Neutrophil (primary cell): Measurements from ENCODE around the gene MGAT4A.
"Not testable (repeated sequence)": the region's sequence is repeated elsewhere in the genome, so short reads cannot be mapped to it uniquely, and the experiment has no call there.

Experiments used
- H3K27ac ChIP-seq: fragments of 200-600 bp; sonication (generic); 2 replicates; pipeline ENCODE4 v1.5.1; 2016; ENCODE audit warnings: mild to moderate bottlenecking, moderate library complexity
- H3K27me3 ChIP-seq: fragments of 200-600 bp; sonication (generic); 2 replicates; pipeline ENCODE4 v1.6.0; 2016; ENCODE audit warnings: mild to moderate bottlenecking
- H3K36me3 ChIP-seq: fragments of 200-600 bp; sonication (generic); 2 replicates; pipeline ENCODE4 v1.5.1; 2017
- H3K4me1 ChIP-seq, 2 experiments: fragments of 200-600 bp in 1 of 2; sonication (generic) in 1 of 2; 1 replicate in 1 of 2; 2 replicates in 1 of 2; pipeline versions ENCODE4 v1.5.1 to v1.6.1; 2013 to 2016; ENCODE audit warnings: low read depth in 1 of 2, low read length in 1 of 2, mild to moderate bottlenecking in 1 of 2, moderate library complexity in 1 of 2; ENCODE audit not compliant: control insufficient read depth in 1 of 2, insufficient read depth in 1 of 2
- H3K4me3 ChIP-seq, 2 experiments: fragments of 200-600 bp in 1 of 2; sonication (generic) in 1 of 2; 1 replicate in 1 of 2; 2 replicates in 1 of 2; pipeline ENCODE4 v1.5.1; 2013 to 2016; ENCODE audit warnings: low read depth in 1 of 2, low read length in 1 of 2, mild to moderate bottlenecking in 1 of 2, moderate library complexity in 1 of 2
- H3K9me3 ChIP-seq: fragments of 200-600 bp; sonication (generic); 2 replicates; pipeline ENCODE4 v1.5.1; 2016
- CTCF ChIP-seq: fragments of 200-600 bp; sonication (generic); IDR thresholded peaks from 2 replicates; pipeline ENCODE4 v1.5.1; 2016; ENCODE audit warnings: antibody characterized with exemption

The MGAT4A gene

GRCh38 chr2:98598781-98599428 lies 132.0 kb downstream of the MGAT4A start:
- Histone ChIP-seq H3K4me1 (no peaks in the 10 kb centered on the region), H3K9me3 (no peaks in the 10 kb centered on the region), H3K27ac (no peak overlapping the region), H3K4me3 (no peak overlapping the region), H3K36me3 (peaks cover 59% of the 10 kb centered on the region), H3K27me3 (no peaks in the 10 kb centered on the region)
- TF ChIP-seq CTCF, result no peak

- H3K4me3 ChIP-seq, H3K27ac ChIP-seq, H3K27me3 ChIP-seq, H3K9me3 ChIP-seq, H3K4me1 ChIP-seq: not testable (repeated sequence)
- H3K36me3 ChIP-seq, result peaks cover 64% of the 10 kb centered on the region
Observed at GRCh38 chr2:98594665-98595064, 136.3 kb downstream of the MGAT4A start.

DNA sequence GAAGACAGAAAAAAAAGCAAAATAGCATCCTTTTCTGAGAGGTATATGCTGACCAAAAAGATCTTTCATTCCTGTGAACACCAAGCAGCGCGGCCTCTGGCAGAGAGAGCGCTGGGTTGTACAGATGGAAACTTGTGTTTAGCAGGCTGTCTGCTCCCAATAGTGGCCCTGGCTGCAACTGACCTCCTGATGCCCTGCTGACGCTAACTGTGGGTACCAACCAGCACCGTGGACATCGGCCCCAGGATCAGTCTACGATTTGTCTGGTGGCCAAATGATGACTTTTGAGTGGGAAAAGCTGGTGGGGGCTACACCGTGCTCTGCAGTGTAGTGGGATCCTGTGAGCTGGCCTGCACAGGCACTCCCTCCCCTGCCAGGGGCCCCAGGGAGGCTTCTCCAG lies 138.4 kb downstream of the MGAT4A start:
- H3K4me3 ChIP-seq, result no peak overlapping the region
- TF ChIP-seq CTCF, result no peak
- no peaks in the 10 kb centered on the region for H3K9me3 ChIP-seq
- H3K36me3 ChIP-seq, result peaks cover 68% of the 10 kb centered on the region
- no peak overlapping the region for H3K27ac ChIP-seq
- H3K4me1 ChIP-seq, result no peaks in the 10 kb centered on the region
- no peaks in the 10 kb centered on the region for H3K27me3 ChIP-seq

DNA sequence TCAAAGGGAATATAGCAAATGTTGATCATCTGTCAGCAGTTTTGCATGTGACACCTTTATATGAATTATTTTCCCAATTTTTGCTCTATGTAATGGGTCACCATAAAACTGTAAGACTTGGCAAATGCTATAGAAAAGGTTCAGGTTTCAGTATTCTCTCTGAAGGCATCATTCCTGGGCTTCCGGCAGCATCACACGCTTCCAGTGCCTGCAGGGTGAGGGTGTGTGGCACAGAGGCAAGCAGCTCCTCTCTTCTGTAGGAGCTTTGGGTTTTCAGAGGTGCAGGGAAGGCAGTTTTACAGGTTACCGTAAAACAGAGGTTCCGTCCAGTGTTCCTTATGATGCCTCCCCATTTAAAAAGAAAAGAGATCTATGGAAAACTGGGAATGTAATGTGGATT lies 141.4 kb downstream of the MGAT4A start:
- peaks cover 91% of the 10 kb centered on the region for H3K36me3 ChIP-seq
- no peak overlapping the region for H3K4me3 ChIP-seq
- H3K27ac ChIP-seq, result no peak overlapping the region
- TF ChIP-seq CTCF, result no peak
- H3K27me3 ChIP-seq, result no peaks in the 10 kb centered on the region
- H3K4me1 ChIP-seq, result no peaks in the 10 kb centered on the region
- H3K9me3 ChIP-seq, result no peaks in the 10 kb centered on the region

DNA sequence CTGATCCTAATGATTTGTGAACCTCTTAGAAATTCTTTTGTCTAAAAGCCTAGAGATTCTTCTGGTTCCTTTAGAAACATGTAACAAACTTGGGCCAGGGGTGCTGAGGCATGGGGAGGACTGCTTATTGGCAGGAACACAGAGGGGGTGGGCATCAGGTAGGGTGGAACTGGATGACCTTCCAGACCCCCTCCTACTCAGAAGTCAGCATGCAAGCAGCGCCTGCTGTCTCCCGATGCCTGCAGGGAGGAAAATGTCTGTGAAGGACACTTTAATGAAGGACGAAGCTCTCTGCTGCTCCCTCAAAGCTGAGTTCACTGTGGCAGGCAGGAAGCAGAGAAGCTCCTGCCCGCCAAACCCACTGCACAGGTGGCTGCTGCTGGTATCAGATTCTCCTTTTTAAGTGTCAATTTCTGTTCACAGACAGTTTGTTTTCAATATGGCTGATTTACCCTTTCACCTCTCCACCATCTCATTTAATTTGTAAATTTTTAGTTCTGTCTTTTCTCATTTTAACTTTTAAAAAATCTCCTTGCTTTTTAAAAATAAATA lies 142.0 kb downstream of the MGAT4A start:
- Histone ChIP-seq H3K4me3 (no peak overlapping the region), H3K4me1 (no peaks in the 10 kb centered on the region), H3K36me3 (peaks cover 94% of the 10 kb centered on the region), H3K27ac (no peak overlapping the region), H3K27me3 (no peaks in the 10 kb centered on the region), H3K9me3 (no peaks in the 10 kb centered on the region)
- TF ChIP-seq CTCF, result no peak

DNA sequence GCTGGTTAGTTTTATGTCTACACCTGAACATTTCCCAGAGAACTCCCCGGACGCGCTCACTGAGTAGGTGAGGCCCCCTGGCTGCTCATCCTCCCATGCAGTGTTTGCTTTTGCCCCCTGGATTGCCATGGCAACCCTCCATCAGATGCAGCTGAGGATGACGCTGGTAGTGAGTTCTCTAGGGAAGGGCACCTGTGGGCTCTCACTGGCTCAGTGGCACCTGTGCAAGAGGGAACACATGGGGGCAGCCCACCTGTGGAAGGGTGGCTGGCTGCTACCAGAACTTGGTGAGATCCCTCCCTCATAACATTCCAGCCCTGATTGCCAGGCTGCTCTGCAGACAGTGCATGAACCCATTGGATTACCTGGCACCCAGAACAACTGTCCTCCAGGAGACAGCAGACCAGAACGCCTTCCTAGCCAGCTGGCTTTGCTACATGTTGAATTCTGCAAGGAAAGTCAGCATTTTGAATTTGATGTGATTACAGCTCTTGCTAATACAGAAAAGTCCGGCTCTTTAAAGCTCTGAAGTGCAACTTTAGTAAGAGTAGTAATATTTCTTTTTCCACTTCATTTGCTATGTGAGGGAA lies 144.3 kb downstream of the MGAT4A start:
- H3K27ac ChIP-seq, result no peak overlapping the region
- no peaks in the 10 kb centered on the region for H3K9me3 ChIP-seq
- no peak for TF ChIP-seq CTCF
- H3K27me3 ChIP-seq, result no peaks in the 10 kb centered on the region
- H3K4me3 ChIP-seq, result no peak overlapping the region
- H3K4me1 ChIP-seq, result no peaks in the 10 kb centered on the region
- H3K36me3 ChIP-seq, result peaks cover 95% of the 10 kb centered on the region
